WTC11 (cell line): Measurements from ENCODE around the gene FOXL2. TPM values are rescaled to one million over a fixed set of nuclear protein-coding genes. Genes with fewer than 3 reads are reported as not detected.

Experiments used
- ATAC-seq: fragments of 200-7000 bp; cut with Tn5 transposase; 2 replicates; pipeline ENCODE4 v1.10.0; 2021; ENCODE audit warnings: mild to moderate bottlenecking, moderate library complexity
- Bru-seq: library from RNA; stranded (reverse); fragments of 400-500 nt; gene quantifications from one replicate; lab custom pipeline; 2021; lab: Mats Ljungman, UMichigan
- CTCF ChIA-PET: fragments of 300-600 bp; sonication (Branson Sonifier 250); formaldehyde crosslinking; loops from one replicate; lab custom pipeline; 2021; ENCODE audit warnings: antibody characterized with exemption; lab: Charles Lee
- POLR2A ChIA-PET: fragments of 350-600 bp; sonication (Branson Sonifier 250); formaldehyde crosslinking; loops from one replicate; lab custom pipeline; 2021; ENCODE audit warnings: antibody characterized with exemption; lab: Charles Lee
- DNase-seq: peaks from one replicate; pipeline ENCODE4 v3.0.0; 2021; ENCODE audit warnings: low spot score
- H3K27ac Mint-ChIP-seq: 2 replicates; pipeline ENCODE4 v1.8.0; 2021; ENCODE audit warnings: mixed read lengths
- H3K27me3 Mint-ChIP-seq: 2 replicates; pipeline ENCODE4 v1.8.0; 2021; ENCODE audit warnings: low read depth, mild to moderate bottlenecking, moderate library complexity, mixed read lengths
- H3K36me3 Mint-ChIP-seq: 2 replicates; pipeline ENCODE4 v1.8.0; 2021; ENCODE audit warnings: mixed read lengths
- H3K4me1 Mint-ChIP-seq: 2 replicates; pipeline ENCODE4 v1.8.0; 2022; ENCODE audit warnings: mixed read lengths
- H3K4me3 Mint-ChIP-seq: 2 replicates; pipeline ENCODE4 v1.8.0; 2021; ENCODE audit warnings: mild to moderate bottlenecking, moderate library complexity, mixed read lengths
- H3K9me3 Mint-ChIP-seq: 2 replicates; pipeline ENCODE4 v1.8.0; 2021; ENCODE audit warnings: mixed read lengths
- AFF4 ChIP-seq: sonication (generic); formaldehyde crosslinking; IDR thresholded peaks from 2 replicates; pipeline ENCODE4 v1.8.1; 2023; ENCODE audit warnings: mild to moderate bottlenecking, missing genetic modification reagents, borderline replicate concordance
- KAT7 ChIP-seq: sonication (generic); formaldehyde crosslinking; IDR thresholded peaks from 2 replicates; pipeline ENCODE4 v1.8.1; 2023; ENCODE audit warnings: missing genetic modification reagents, mild to moderate bottlenecking, borderline replicate concordance
- NR2C2 ChIP-seq: sonication (generic); formaldehyde crosslinking; IDR thresholded peaks from 2 replicates; pipeline ENCODE4 v1.8.0; 2022; ENCODE audit warnings: mild to moderate bottlenecking, missing genetic modification reagents
- SMAD4 ChIP-seq: sonication (generic); formaldehyde crosslinking; IDR thresholded peaks from 2 replicates; pipeline ENCODE4 v1.8.0; 2022; ENCODE audit warnings: mild to moderate bottlenecking, missing genetic modification reagents
- SOX15 ChIP-seq: fragments of 250-450 bp; sonication (Bioruptor Pico); IDR thresholded peaks from 2 replicates; pipeline ENCODE4 v1.9.0; 2021; ENCODE audit warnings: mild to moderate bottlenecking
- TP53 ChIP-seq: sonication (generic); formaldehyde crosslinking; IDR thresholded peaks from 2 replicates; pipeline ENCODE4 v1.8.1; 2023; ENCODE audit warnings: mild to moderate bottlenecking, missing genetic modification reagents
- USF1 ChIP-seq: sonication (generic); formaldehyde crosslinking; IDR thresholded peaks from 2 replicates; pipeline ENCODE4 v1.8.0; 2022; ENCODE audit warnings: mild to moderate bottlenecking, missing genetic modification reagents
- USF2 ChIP-seq: sonication (generic); formaldehyde crosslinking; IDR thresholded peaks from 2 replicates; pipeline ENCODE4 v1.8.1; 2023; ENCODE audit warnings: mild to moderate bottlenecking, missing genetic modification reagents, moderate library complexity
- ZBTB21 ChIP-seq: sonication (generic); formaldehyde crosslinking; IDR thresholded peaks from 2 replicates; pipeline ENCODE4 v1.8.1; 2023; ENCODE audit warnings: mild to moderate bottlenecking, missing genetic modification reagents, borderline replicate concordance
- long read RNA-seq, 3 experiments: library from RNA in 1 of 3; library from capped mRNA in 1 of 3; library from polyadenylated mRNA in 1 of 3; unstranded in 2 of 3; stranded (forward) in 1 of 3; transcript quantifications; one replicate each; pipeline ENCODE4 v2.0.0, GENCODE V29; 2021
- total RNA-seq: library from RNA; stranded (reverse); gene quantifications from 3 replicates; pipeline ENCODE4 v1.2.3, GENCODE V29; 2021
- TF ChIP-seq, protein P1 (sequence below): sonication (generic); formaldehyde crosslinking; IDR thresholded peaks from 2 replicates; pipeline ENCODE4 v1.8.1; 2022; ENCODE audit warnings: low read depth, mild to moderate bottlenecking, moderate library complexity, missing genetic modification reagents, borderline replicate concordance
- TF ChIP-seq, protein P2 (sequence below): sonication (generic); formaldehyde crosslinking; IDR thresholded peaks from 2 replicates; pipeline ENCODE4 v1.8.0; 2023; ENCODE audit warnings: mild to moderate bottlenecking, missing genetic modification reagents
- TF ChIP-seq, protein P3 (sequence below): sonication (generic); formaldehyde crosslinking; IDR thresholded peaks from 2 replicates; pipeline ENCODE4 v1.8.0; 2022; ENCODE audit warnings: mild to moderate bottlenecking, missing genetic modification reagents

FOXL2 gene
- total RNA-seq (0.82 to 1.6 TPM (median 1.4 TPM) in 3 replicates), Bru-seq, nascent RNA (percentile 33 among the genes with signal in this experiment)
- long read RNA-seq, experiment 1, transcript FOXL2-201 (1 exons, 2,917 nt), result major isoform, 7 of 7 reads
- long read RNA-seq, experiment 1, partial matches to known transcripts, result 0 of 7 reads
- long read RNA-seq, experiment 1, other reads (novel, unspliced or antisense), result 0 of 7 reads
- long read RNA-seq, experiment 2, partial matches to known transcripts, result 0 of 2 reads
- long read RNA-seq, experiment 2, other reads (novel, unspliced or antisense), result 0 of 2 reads
- long read RNA-seq, experiment 3, result 0 reads

- DNase-seq, result peak; percentile 69
- peak within 1 kb of the TSS; percentile 61 for H3K4me3 Mint-ChIP-seq
- H3K27me3 Mint-ChIP-seq, result peaks cover 98% of the 10 kb centered on the region
- no peaks in the 10 kb centered on the region for H3K9me3 Mint-ChIP-seq
- no peaks in the 10 kb centered on the region; the same call in 1 of the 2 replicates for H3K36me3 Mint-ChIP-seq
- no peak within 1 kb of the TSS for H3K27ac Mint-ChIP-seq
- peak; percentile 23 for ATAC-seq
- CTCF ChIA-PET, result interaction anchor here (1.0 to 9.6 kb wide), 8 partner anchors 8 to 382 kb away, joined by 3 to 158 read pairs (median 11); no protein-coding TSS in a partner anchor
- POLR2A ChIA-PET, result interaction anchor here (0.7 to 2.1 kb wide), 5 partner anchors 8 to 175 kb away, joined by 3 to 10 read pairs (median 4); no protein-coding TSS in a partner anchor
- H3K4me1 Mint-ChIP-seq, result peaks cover 63% of the 10 kb centered on the region
- 0 out of 2 replicates have a peak, but pooled peaks have one; percentile 25 for TF ChIP-seq AFF4
- no peak for TF ChIP-seq USF2 (CRISPR knock-in tag)
- no peak for TF ChIP-seq SOX15
- 0 out of 2 replicates have a peak, but pooled peaks have one; percentile 26 for TF ChIP-seq USF1 (CRISPR knock-in tag)
- TF ChIP-seq, protein P1, sequence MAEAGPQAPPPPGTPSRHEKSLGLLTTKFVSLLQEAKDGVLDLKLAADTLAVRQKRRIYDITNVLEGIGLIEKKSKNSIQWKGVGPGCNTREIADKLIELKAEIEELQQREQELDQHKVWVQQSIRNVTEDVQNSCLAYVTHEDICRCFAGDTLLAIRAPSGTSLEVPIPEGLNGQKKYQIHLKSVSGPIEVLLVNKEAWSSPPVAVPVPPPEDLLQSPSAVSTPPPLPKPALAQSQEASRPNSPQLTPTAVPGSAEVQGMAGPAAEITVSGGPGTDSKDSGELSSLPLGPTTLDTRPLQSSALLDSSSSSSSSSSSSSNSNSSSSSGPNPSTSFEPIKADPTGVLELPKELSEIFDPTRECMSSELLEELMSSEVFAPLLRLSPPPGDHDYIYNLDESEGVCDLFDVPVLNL, result 0 out of 2 replicates have a peak, but pooled peaks have one; percentile 17
- TF ChIP-seq, protein P2, sequence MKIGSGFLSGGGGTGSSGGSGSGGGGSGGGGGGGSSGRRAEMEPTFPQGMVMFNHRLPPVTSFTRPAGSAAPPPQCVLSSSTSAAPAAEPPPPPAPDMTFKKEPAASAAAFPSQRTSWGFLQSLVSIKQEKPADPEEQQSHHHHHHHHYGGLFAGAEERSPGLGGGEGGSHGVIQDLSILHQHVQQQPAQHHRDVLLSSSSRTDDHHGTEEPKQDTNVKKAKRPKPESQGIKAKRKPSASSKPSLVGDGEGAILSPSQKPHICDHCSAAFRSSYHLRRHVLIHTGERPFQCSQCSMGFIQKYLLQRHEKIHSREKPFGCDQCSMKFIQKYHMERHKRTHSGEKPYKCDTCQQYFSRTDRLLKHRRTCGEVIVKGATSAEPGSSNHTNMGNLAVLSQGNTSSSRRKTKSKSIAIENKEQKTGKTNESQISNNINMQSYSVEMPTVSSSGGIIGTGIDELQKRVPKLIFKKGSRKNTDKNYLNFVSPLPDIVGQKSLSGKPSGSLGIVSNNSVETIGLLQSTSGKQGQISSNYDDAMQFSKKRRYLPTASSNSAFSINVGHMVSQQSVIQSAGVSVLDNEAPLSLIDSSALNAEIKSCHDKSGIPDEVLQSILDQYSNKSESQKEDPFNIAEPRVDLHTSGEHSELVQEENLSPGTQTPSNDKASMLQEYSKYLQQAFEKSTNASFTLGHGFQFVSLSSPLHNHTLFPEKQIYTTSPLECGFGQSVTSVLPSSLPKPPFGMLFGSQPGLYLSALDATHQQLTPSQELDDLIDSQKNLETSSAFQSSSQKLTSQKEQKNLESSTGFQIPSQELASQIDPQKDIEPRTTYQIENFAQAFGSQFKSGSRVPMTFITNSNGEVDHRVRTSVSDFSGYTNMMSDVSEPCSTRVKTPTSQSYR, result 0 out of 2 replicates have a peak, but pooled peaks have one; percentile 15
- TF ChIP-seq ZBTB21, result 0 out of 2 replicates have a peak, but pooled peaks have one; percentile 33
- peak; percentile 62; the same call in 1 of the 2 replicates for TF ChIP-seq KAT7 (CRISPR knock-in tag)
- TF ChIP-seq TP53, result 0 out of 2 replicates have a peak, but pooled peaks have one; percentile 25
- TF ChIP-seq, protein P3, sequence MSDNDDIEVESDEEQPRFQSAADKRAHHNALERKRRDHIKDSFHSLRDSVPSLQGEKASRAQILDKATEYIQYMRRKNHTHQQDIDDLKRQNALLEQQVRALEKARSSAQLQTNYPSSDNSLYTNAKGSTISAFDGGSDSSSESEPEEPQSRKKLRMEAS (CRISPR knock-in tag), result peak; percentile 60; the same call in 1 of the 2 replicates
- 0 out of 2 replicates have a peak, but pooled peaks have one; percentile 40 for TF ChIP-seq SMAD4 (CRISPR knock-in tag)
- TF ChIP-seq NR2C2 (CRISPR knock-in tag), result no peak
Observed at GRCh38 chr3:138946663-138947494, at the start of gene FOXL2, which contains the start of gene FOXL2NB. Gene FOXL2 (minus strand): TSS chr3:138947137. CDS start chr3:138946722, 415 bp downstream. Gene FOXL2NB (plus strand): TSS chr3:138947217. CDS start chr3:138947365, 148 bp downstream.
